D721Med (cell line): ENCODE measurements around the gene AUTS2.

Source experiments
- DNase-seq: peaks from one replicate; pipeline ENCODE4 v3.0.0; 2011; ENCODE audit warnings: low spot score; ENCODE audit not compliant: insufficient read length
- FAIRE-seq: peaks from 2 replicates; lab custom pipeline; 2011; peaks lifted over from hg19 to GRCh38; lab: Jason Lieb, UNC
- CTCF ChIP-seq: IDR thresholded peaks from 2 replicates; pipeline ENCODE4 v1.5.1; 2012; ENCODE audit warnings: mild to moderate bottlenecking, control low read depth; ENCODE audit not compliant: insufficient read depth; ENCODE audit errors: missing control alignments

Gene AUTS2

GRCh38 chr7:69989551-69989950 is 391.3 kb downstream of the AUTS2 start:
- TF ChIP-seq CTCF = no peak
- DNase-seq (no peak), FAIRE-seq (no peak)

GRCh38 chr7:69992938-69993337 is 394.7 kb downstream of the AUTS2 start:
- DNase-seq (no peak), FAIRE-seq (no peak)
- no peak for TF ChIP-seq CTCF

GRCh38 chr7:69994218-69994617 is 395.9 kb downstream of the AUTS2 start:
- FAIRE-seq = no peak
- no peak for TF ChIP-seq CTCF
- DNase-seq = no peak

- no peak for TF ChIP-seq CTCF
- no peak for DNase-seq
- no peak for FAIRE-seq
These were observed 396.7 kb downstream of the AUTS2 start for GRCh38 chr7:69994886-69995542.

GRCh38 chr7:69996121-69996520 is 397.8 kb downstream of the AUTS2 start:
- FAIRE-seq = no peak
- no peak for TF ChIP-seq CTCF
- no peak for DNase-seq

GRCh38 chr7:70000737-70001348 is 402.6 kb downstream of the AUTS2 start:
- FAIRE-seq (no peak), DNase-seq (no peak)
- TF ChIP-seq CTCF = no peak

GRCh38 chr7:70005480-70005879 is 407.2 kb downstream of the AUTS2 start:
- no peak for TF ChIP-seq CTCF
- FAIRE-seq = no peak
- DNase-seq = no peak
